ENCODE data around the gene HIF3A.
"Not testable (repeated sequence)": the region's sequence is repeated elsewhere in the genome, so short reads cannot be mapped to it uniquely, and the experiment has no call there.

HIF3A gene

DNA sequence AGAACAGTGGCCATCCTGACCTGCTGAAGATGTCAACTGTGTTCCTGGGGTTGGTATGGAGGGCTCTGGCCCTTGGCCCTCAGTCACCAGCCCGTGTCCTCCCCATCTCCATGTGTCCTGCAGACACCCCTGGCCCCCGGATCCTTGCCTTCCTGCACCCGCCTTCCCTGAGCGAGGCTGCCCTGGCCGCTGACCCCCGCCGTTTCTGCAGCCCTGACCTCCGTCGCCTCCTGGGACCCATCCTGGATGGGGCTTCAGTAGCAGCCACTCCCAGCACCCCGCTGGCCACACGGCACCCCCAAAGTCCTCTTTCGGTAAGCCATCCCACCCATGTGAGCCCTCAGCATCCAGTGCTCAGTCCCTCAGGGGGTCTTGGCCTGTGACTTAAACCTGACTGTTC, 24.8 kb downstream of the HIF3A start:
- no peak for FAIRE-seq
- DNase-seq (ENCODE audit: insufficient read length, low spot score) = no peak

DNA sequence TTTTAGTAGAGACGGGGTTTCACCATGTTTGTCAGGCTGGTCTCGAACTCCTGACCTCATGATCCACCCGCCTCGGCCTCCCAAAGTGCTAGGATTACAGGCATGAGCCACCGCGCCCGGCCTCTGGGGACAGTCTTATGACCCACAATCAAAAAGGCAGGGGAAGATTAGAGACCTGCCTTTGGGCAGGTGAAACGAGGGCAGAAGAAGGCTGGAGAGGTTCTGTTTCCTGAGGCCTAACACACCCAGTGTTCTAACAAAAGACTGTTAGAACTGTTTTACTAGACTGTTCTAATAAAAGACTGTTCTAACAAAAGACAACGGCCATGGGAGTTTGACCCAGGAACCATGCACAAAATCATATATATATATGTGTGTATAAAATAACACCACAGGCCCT, 26.4 kb downstream of the HIF3A start:
- not testable (repeated sequence) for DNase-seq (ENCODE audit: insufficient read length, low spot score); FAIRE-seq

DNA sequence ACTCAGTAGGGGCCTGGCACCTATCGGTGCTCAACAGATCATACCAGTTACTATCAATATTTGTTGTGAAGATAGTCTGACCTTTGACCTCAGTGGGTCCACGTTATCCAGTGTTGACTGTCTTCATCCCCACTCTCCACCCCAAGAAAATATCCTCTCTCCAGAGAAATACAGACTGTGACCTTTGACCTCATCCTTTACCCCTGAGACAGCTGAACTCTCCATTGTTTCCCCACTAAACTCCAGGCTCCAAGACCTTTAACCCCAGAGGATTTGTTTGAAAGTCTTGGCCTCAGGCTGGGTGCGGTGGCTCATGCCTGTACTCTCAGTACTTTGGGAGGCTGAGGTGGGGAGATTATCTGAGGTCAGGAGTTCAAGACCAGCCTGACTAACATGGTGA, 27.4 kb downstream of the HIF3A start:
- no peak for DNase-seq (ENCODE audit: insufficient read length, low spot score)
- FAIRE-seq = no peak

DNA sequence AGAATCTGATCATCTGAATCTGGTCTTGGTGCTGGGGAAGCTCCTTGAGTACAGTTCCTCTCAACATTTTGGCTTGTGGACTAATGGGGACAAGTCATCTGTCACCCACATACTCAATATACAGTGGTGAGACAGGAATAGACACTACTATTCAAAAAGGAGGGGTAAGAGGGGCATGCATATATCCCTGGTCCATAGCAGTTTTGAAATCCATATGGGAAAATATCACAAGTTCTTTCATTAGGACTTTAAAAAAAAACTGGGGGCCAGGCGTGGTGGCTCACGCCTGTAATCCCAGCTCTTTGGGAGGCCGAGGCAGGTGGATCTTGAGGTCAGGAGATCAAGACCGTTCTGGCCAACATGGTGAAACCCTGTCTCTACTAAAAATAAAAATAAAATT, 29.8 kb downstream of the HIF3A start:
- FAIRE-seq (no peak), DNase-seq (ENCODE audit: insufficient read length, low spot score) (no peak)

DNA sequence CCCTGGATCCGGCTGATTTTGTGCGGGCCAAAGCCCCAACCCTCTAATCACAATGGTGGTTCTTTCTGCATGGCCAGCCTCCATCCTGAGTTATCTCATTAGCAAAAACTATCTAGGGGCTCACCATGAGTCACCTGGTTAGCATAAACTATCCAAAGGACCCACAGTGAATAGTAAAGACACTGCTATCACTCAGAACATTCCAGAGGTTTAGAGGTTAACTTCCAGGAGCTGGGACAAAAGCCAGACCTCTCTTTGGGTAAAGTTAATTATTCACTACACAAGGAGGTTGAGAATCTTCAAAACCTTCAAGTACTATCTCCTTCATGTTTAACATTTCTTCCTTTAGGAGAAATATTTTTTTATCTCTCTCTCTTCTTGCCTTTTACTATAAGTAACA, 31.2 kb downstream of the HIF3A start:
- no peak for FAIRE-seq

DNA sequence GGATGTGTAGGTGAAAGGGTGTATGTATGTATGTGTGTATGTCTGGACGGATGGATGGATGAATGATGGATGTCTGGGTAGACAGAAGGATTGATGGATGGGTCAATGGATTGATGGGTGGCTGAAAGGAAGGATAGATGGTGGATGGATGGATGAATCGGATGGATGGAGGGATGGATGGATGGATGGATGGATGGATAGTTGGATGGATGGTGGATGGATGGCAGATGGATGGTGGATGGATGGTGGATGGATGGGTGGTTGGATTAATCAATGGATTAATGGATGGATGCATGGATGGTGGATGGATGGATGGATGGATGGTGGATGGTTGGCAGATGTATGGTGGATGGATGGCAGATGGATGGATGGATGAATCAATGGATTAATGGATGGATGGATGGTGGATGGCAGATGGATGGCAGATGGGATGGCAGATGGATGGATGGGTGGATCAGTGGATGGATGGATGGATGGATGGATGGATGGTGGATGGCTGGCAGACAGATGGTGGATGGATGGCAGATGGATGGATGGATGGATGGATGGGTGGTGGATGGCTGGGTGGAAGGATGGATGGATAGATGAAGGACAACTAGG, 33.6 kb downstream of the HIF3A start:
- FAIRE-seq = no peak
- DNase-seq (ENCODE audit: insufficient read length, low spot score) = no peak

More for the DNA sequence above, 31.2 kb downstream of the HIF3A start:
- no peak for DNase-seq (ENCODE audit: insufficient read length, low spot score)

DNA sequence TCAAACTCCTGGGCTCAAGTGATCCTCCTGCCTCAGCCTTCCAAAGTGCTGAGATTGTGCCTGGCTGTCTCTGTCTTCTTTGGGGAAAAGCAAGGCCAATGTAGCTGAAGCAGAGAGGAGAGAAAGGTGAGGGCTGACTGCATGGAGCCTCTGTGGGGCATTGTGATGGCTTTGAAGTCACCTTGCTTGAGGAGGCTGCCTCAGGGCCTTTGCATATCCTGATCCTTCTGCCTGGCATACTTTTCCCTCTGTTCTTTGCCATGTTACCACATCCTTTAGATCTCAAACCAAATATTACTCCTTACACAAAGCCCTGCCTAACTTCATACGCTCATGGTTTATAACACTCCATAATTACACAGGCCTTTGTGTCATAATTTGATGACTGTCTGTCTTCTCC, 40.6 kb downstream of the HIF3A start:
- FAIRE-seq (no peak), DNase-seq (ENCODE audit: insufficient read length, low spot score) (no peak)

DNA sequence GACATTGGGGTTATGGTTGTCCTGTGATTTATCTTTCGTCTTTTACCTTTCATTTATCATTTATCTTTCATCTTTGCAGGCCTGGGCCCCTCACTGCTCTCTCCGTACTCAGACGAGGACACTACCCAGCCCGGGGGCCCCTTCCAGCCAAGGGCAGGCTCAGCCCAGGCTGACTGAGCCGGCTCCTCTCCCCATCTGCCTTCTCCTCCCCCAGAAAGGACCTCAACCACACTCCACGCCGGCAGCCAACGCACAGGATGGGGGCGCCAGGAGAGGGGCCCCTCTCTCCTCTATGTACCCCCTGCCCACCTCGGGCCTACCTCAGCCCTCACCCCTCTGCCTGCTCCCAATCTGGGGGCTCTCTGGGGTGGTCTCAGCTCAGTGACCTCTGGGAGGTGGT, 42.6 kb downstream of the HIF3A start:
- FAIRE-seq (no peak), DNase-seq (ENCODE audit: insufficient read length, low spot score) (no peak)

DNA sequence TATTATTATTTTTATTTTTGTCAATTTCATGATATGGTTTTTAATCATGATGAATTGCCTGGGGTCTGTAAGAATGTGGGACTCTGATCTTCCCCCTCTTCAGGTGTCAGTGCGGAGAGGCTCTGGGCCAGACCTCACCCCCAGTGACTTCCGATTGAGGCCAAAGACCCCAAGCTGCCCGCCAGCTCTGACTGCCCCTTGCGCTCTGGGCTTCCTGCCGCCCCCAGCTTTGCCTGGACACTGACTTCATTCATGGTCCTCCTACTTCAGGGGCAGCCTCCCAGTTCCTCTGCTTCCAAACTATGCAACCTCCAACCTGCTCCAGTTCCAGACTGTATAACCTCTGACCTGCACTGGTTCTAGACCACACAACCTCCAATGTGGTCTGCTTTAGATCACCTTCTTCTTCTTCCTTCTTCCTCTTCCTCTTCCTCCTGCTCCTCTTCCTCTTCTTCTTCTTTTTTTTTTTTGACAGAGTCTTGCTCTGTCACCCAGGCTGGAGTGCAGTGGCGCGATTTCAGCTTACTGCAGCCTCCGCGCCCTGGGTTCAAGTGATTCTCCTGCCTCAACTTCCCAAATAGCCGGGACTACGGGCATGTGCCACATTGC, 43.3 kb downstream of the HIF3A start:
- DNase-seq (ENCODE audit: insufficient read length, low spot score) (no peak), FAIRE-seq (no peak)

DNA sequence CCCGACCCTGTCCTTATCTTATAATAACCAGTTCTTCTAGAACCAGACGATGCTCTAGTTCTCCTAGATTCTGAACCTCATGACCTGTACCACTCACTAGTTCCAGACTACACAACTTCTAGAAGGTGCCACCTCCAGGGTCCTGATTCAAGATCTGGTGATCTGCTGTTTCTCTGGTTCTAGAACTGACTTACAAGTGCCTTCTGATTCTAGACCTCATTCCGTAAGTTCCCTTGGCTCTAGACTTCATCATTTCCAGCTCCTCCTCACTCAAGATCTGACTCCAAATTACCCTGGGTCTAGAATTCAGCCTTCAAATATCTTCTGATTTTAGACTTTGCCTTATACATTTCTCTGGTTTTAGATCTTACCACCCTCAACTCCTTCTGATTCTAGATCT, 45.1 kb downstream of the HIF3A start:
- DNase-seq (ENCODE audit: insufficient read length, low spot score) (no peak), FAIRE-seq (no peak)

DNA sequence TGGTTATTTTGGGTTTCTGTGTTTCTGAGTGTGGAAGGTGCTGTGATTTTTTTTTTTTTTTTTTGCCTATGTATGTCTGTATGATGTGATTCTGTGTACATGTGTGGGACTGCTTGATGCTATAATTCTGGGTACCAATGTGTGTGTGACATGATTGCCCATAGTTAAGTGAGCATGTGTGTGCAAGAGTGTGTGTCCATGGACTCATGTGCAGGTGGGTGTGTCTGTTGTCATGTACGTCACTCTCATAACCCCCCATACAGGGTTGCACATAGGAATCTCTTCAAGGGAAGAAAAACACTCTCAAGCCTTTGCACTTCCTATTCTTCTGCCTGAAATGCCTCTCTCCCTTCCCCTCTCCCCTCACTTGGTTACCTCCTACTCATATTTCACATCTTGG, 47.5 kb downstream of the HIF3A start:
- FAIRE-seq = no peak
- DNase-seq (ENCODE audit: insufficient read length, low spot score) = no peak

DNA sequence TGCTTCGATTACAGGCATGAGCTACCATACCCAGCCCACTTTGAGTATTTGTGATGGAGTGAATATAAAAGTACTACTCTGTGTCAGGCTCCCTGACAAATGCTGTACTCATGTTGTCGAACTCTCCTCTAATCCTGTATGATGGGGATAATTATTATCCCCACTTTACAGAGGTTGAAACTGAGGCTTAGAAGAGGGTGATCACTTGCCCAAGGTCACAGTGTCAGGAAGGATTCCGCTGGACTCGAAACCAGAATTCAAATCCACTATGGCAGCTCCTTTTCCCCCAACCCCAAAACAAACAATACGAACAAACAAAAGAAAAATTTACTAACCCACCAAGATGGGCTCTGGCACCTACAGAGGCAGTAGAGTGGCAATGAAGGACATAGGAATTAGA, 48.3 kb downstream of the HIF3A start:
- DNase-seq (ENCODE audit: insufficient read length, low spot score) = no peak
- FAIRE-seq = no peak

DNA sequence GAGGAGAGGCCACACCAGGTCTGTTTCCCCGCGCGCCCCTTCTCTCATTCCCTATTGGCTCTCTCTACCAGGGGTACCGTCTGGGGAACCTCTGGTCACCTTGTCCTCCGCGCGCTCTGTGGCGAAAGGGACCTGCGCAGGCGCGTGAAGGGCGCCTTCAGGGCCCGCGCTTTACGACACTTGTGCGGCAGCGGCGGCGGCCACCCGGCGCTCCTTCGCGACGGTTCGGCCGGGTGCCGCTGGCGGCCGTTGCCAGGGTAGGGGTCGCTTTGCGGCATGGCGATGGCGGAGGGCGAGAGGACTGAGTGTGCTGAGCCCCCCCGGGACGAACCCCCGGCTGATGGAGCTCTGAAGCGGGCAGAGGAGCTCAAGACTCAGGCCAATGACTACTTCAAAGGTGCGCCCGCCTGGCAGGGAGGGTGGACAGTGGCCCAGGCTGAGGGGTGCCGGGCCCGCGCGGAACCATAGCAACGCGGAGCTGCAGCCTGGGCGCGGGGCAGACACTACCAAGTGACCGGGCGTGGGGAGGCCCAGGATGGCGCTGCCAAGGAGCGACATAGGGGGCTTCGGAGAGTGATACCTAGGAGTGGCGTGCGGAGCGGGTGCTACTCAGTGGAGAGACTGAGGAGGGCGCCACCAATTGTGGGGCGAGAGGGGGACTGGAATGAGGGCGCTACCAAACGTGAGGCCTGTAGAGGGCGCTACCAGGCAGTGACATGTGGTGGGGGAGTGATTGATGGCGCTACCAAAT, 50.2 kb downstream of the HIF3A start, which contains the start of gene PPP5C:
TSS of gene PPP5C (plus strand) at position 267 of the 751 bp plus-strand sequence. CDS start at position 277, 10 bp downstream.
- DNase-seq (ENCODE audit: insufficient read length, low spot score) (peak; percentile 93), FAIRE-seq (peak; percentile 93)

DNA sequence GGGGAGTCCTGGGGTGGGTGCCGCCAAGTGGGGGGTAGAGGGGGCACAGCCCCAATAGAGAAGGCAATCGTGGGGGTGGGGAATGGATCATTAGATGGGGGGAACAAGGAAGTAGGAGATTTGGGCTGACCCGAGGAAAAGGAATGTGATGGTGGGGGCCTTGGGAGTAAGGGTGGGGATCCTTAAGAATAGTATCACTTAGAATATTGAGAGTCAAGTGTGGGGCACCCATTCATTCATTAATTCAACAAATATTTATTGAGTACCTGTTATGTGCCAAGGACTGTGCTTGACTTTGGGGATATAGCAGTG, 50.7 kb downstream of the HIF3A start:
- no peak for FAIRE-seq
- no peak for DNase-seq (ENCODE audit: insufficient read length, low spot score)

DNA sequence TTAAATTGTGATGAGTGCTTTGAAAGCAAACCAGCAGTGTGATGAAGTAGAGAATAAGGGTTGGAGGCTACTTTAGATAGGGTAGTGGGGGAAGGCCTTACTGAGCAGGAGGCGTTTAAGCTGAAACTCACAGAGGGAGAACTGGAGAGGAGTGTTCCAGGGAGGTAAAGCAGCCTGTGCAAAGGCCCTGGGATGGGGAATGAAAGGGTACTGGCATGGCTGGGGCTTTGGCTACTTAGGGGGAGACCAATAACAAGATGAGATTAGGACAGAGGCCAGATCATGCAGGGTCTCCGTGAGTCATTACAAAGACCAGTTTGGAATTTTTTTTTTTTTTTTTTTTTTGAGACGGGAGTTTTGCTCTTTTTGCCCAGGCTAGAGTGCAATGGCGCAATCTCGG, 51.1 kb downstream of the HIF3A start:
- no peak for DNase-seq (ENCODE audit: insufficient read length, low spot score)
- FAIRE-seq = no peak

DNA sequence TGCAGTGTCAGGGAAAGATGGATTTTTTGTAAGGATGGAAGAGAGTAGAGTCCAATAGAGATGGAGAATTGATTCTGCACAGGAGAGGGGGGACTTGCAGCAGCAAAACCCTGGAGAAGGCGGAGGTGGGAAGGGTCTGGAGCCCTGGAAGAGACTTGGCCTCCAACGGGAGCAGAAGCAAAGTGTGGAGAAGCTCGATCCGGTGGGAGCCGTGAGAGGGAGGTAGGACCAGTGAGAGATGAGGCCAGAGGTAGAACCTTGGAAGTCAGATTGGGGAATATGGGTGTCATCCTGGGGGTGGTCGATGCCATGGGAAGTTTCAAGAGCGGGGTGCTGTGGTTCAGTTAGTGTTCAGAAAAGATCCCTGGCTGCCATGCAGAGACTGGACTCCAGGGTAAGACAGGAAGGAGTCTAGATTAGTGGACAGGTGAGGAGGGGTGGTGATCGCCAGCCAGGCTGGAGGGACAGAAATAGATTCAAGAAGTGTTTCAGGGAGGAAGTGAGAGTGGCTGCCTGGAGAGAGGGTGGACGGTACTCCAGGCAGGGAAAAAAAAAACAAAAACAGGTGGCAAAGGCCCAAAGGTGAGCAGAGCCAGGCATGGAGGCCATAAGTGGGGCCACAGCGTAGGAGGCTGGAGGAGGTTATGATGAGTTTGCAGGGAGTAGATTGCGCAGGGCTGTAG, 52.6 kb downstream of the HIF3A start:
- FAIRE-seq = peak; percentile 67
- DNase-seq (ENCODE audit: insufficient read length, low spot score) = no peak

DNA sequence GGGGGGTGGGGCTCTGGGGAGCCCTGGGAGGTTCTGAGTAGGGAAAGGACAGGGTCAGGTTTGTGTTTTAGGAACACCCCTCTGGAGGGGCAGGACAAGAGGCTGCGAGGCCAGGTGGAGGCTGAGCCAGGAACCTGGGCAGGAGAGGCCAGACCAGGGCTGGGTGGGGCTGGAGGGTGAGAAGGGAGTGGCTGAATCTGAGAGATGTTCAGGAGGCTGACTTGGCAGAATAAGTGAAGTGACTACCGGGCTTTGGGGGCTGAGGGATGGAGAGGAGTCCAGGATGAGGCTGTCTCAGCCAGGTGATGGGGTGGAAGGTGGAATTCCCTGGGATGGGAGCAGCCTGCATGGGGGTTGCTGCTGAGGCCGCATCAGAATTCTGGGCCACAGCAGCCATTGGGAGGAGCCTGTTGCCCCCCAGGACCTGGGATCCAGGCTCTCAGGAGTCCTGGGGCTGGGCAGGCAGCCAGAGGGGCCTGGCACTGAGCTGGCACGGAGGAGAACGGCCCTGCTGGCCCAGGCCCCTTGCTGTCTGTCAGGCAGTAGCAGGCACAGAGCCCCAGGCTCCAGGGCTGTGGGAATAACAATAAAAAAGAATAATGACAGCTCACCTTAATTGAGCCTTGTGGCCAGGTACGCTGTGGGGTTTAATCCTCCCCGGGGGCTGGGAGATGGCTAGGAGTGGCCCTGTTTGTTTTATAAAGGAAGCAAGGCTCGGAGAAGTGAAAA, 53.4 kb downstream of the HIF3A start:
- DNase-seq (ENCODE audit: insufficient read length, low spot score) = no peak
- FAIRE-seq = peak; percentile 8

DNA sequence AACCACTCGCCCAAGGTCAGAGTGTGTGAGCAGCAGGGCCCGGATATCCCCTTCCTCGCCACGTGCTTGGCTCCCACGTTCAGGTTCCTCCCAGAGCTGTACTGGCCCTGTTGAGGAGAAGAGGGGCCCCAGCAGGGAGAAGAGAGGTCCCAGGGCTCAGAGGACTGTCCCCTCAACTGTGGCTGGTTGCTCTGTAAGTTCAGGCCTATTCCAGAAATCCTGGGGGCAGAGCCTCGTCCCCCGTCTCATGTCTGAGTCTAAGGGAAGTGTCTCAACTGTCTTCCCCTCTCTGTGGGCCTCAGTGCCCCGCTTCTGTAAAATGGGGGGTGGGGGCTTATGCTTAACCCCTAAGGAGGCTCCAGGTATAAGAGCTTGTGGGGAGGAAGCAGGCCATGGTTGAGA, 53.9 kb downstream of the HIF3A start:
- no peak for FAIRE-seq
- no peak for DNase-seq (ENCODE audit: insufficient read length, low spot score)

DNA sequence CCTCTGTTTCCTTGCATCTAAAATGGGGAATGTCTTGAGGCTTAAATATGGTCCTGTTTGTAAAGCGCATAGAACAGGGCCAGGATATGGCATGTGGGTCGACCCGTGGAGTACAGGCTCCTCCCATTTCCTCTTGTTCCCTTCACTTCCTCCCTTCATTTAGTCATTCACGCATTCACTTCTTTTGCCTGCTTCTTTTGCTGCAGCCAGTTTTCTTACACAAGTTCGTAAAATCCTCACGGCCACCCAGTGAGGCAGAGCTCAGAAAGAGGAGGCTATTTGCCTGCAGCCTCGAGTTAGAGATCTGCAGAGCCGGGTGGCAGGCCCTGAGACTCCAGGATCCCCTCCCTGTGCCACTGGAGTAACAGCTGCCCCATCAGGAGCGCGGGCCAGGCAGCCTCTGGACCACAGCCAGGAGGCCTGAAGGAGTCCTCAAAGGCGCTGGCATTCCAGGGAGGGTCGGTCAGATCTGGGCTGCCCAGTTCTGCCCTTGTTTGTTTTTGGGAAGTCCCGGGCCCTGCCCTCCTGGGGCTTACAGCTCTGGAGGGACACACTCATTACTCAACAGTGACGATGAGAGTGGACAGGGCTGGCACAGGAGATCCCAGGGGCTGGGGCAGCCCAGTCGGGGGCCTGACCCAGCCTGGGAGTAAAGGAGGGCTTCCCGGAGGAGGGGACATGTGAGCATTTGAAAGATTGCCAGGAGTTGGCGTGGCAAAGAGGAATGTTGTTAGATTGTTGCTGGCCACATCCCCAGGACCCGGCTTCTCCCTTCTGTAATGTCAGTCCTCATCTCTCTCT, 54.6 kb downstream of the HIF3A start:
- DNase-seq (ENCODE audit: insufficient read length, low spot score) (no peak), FAIRE-seq (peak; percentile 89)
